Astrocyte (in vitro differentiated cells and primary cell): Measurements from ENCODE around the gene HOXA2. TPM values are rescaled to one million over a fixed set of nuclear protein-coding genes. Genes with fewer than 3 reads are reported as not detected.

Experiments used
- DNase-seq: peaks from one replicate; pipeline ENCODE4 v3.0.0-alpha.2; 2010; ENCODE audit warnings: low read depth
- FAIRE-seq: peaks from 2 replicates; lab custom pipeline; 2011; peaks lifted over from hg19 to GRCh38; lab: Jason Lieb, UNC
- H2AFZ ChIP-seq: 2 replicates; pipeline ENCODE4 v1.6.0; 2012; ENCODE audit warnings: low read depth, low read length, inconsistent platforms
- H3K27ac ChIP-seq: 2 replicates; pipeline ENCODE4 v1.5.1; 2011; ENCODE audit warnings: low read depth, low read length, inconsistent platforms
- H3K27me3 ChIP-seq: 2 replicates; pipeline ENCODE4 v1.6.0; 2011; ENCODE audit warnings: low read length, inconsistent platforms; ENCODE audit not compliant: insufficient read depth
- H3K36me3 ChIP-seq: 2 replicates; pipeline ENCODE4 v1.5.1; 2011; ENCODE audit warnings: low read length, inconsistent platforms; ENCODE audit not compliant: insufficient read depth
- H3K4me1 ChIP-seq: 2 replicates; pipeline ENCODE4 v1.5.1; 2011; ENCODE audit warnings: low read length, inconsistent platforms; ENCODE audit not compliant: insufficient read depth
- H3K4me2 ChIP-seq: 2 replicates; pipeline ENCODE4 v1.6.0; 2012; ENCODE audit warnings: low read length, inconsistent platforms
- H3K4me3 ChIP-seq: 2 replicates; pipeline ENCODE4 v1.5.1; 2011; ENCODE audit warnings: low read depth, mild to moderate bottlenecking, low read length, inconsistent platforms; ENCODE audit not compliant: insufficient read depth
- H3K79me2 ChIP-seq: 2 replicates; pipeline ENCODE4 v1.6.0; 2012; ENCODE audit warnings: mild to moderate bottlenecking, low read length, inconsistent platforms; ENCODE audit not compliant: insufficient read depth
- H3K9ac ChIP-seq: 2 replicates; pipeline ENCODE4 v1.6.0; 2012; ENCODE audit warnings: mild to moderate bottlenecking, low read length, inconsistent platforms
- H3K9me3 ChIP-seq: 2 replicates; pipeline ENCODE4 v1.5.1; 2012; ENCODE audit warnings: low read depth, mild to moderate bottlenecking, low read length, inconsistent platforms; ENCODE audit not compliant: insufficient read depth
- H4K20me1 ChIP-seq: 2 replicates; pipeline ENCODE4 v1.6.0; 2012; ENCODE audit warnings: low read length, inconsistent platforms; ENCODE audit not compliant: insufficient read depth
- H3K27ac Mint-ChIP-seq: one replicate; pipeline ENCODE4 v1.8.0; 2021; ENCODE audit warnings: mild to moderate bottlenecking, mixed read lengths; ENCODE audit not compliant: unreplicated experiment
- H3K27me3 Mint-ChIP-seq: one replicate; pipeline ENCODE4 v1.8.0; 2021; ENCODE audit warnings: low read depth, mixed read lengths; ENCODE audit not compliant: unreplicated experiment
- H3K36me3 Mint-ChIP-seq: one replicate; pipeline ENCODE4 v1.8.0; 2021; ENCODE audit warnings: low read depth, mixed read lengths; ENCODE audit not compliant: unreplicated experiment
- H3K4me1 Mint-ChIP-seq: one replicate; pipeline ENCODE4 v1.8.0; 2021; ENCODE audit warnings: low read depth, mixed read lengths; ENCODE audit not compliant: unreplicated experiment
- H3K4me3 Mint-ChIP-seq: one replicate; pipeline ENCODE4 v1.8.0; 2021; ENCODE audit warnings: mild to moderate bottlenecking, moderate library complexity, mixed read lengths; ENCODE audit not compliant: unreplicated experiment
- H3K9me3 Mint-ChIP-seq: one replicate; pipeline ENCODE4 v1.8.0; 2021; ENCODE audit warnings: mild to moderate bottlenecking, mixed read lengths; ENCODE audit not compliant: unreplicated experiment
- CTCF ChIP-seq: IDR thresholded peaks from 2 replicates; pipeline ENCODE4 v1.5.1; 2011; ENCODE audit warnings: low read depth, mild to moderate bottlenecking, inconsistent platforms, low read length, moderate library complexity; ENCODE audit not compliant: insufficient read depth
- EZH2 ChIP-seq: IDR thresholded peaks from 2 replicates; pipeline ENCODE4 v1.6.1; 2012; ENCODE audit warnings: mild to moderate bottlenecking, low read length, inconsistent platforms; ENCODE audit not compliant: insufficient read depth
- total RNA-seq: library from RNA; stranded (reverse); gene quantifications from 2 replicates; pipeline ENCODE4 v1.2.1, GENCODE V29; 2021

Gene HOXA2
- total RNA-seq, 1 donor from 2014 or later: not detected

GRCh38 chr7:27101171-27101956 lies 1.1 kb downstream of the HOXA2 start:
- DNase-seq (peak; percentile 92), FAIRE-seq (no peak)
- Histone ChIP-seq H3K4me3 (peak overlapping the region; percentile 50), H3K9me3 (no peaks in the 10 kb centered on the region), H3K27me3 (peaks cover 81% of the 10 kb centered on the region), H2AFZ (no peak overlapping the region), H3K27ac (peak overlapping the region; percentile 72), H4K20me1 (peaks cover 8% of the 10 kb centered on the region), H3K4me1 (peaks cover 25% of the 10 kb centered on the region), H3K79me2 (peaks cover 40% of the 10 kb centered on the region), H3K4me2 (peak overlapping the region; percentile 91), H3K36me3 (no peaks in the 10 kb centered on the region), H3K9ac (peak overlapping the region; percentile 68)
- Mint-ChIP-seq H3K4me1 (peaks cover 2% of the 10 kb centered on the region), H3K4me3 (no peak overlapping the region), H3K27ac (no peak overlapping the region), H3K27me3 (peaks cover 95% of the 10 kb centered on the region), H3K9me3 (peaks cover 47% of the 10 kb centered on the region), H3K36me3 (peaks cover 5% of the 10 kb centered on the region)
- no peak for TF ChIP-seq CTCF
- TF ChIP-seq EZH2: no peak

- peaks cover 2% of the 10 kb centered on the region for H3K4me1 Mint-ChIP-seq
- no peak overlapping the region for H3K27ac Mint-ChIP-seq
- Histone ChIP-seq H3K4me1 (peaks cover 20% of the 10 kb centered on the region), H3K36me3 (no peaks in the 10 kb centered on the region), H3K79me2 (peaks cover 41% of the 10 kb centered on the region), H3K4me3 (peak overlapping the region; percentile 50), H3K9ac (peak overlapping the region; percentile 68), H4K20me1 (peaks cover 8% of the 10 kb centered on the region), H3K27me3 (peaks cover 75% of the 10 kb centered on the region), H2AFZ (no peak overlapping the region), H3K9me3 (no peaks in the 10 kb centered on the region), H3K27ac (peak overlapping the region; percentile 72), H3K4me2 (peak overlapping the region; percentile 91)
- H3K36me3 Mint-ChIP-seq: peaks cover 5% of the 10 kb centered on the region
- DNase-seq: peak; percentile 47
- no peak for FAIRE-seq
- peaks cover 90% of the 10 kb centered on the region for H3K27me3 Mint-ChIP-seq
- peaks cover 42% of the 10 kb centered on the region for H3K9me3 Mint-ChIP-seq
- H3K4me3 Mint-ChIP-seq: no peak overlapping the region
- TF ChIP-seq CTCF: no peak
- TF ChIP-seq EZH2: no peak
Observed at GRCh38 chr7:27100694-27101170, 1.8 kb downstream of the HOXA2 start.
